GM18508 (cell line): ENCODE data around the gene GRIN1.

ENCODE experiments used
- ATAC-seq: cut with Tn5 transposase; IDR thresholded peaks from one replicate; pipeline ENCODE4 v1.9.1; 2021; ENCODE audit warnings: moderate number of reproducible peaks; ENCODE audit not compliant: insufficient read depth, unreplicated experiment

GRIN1 gene

DNA sequence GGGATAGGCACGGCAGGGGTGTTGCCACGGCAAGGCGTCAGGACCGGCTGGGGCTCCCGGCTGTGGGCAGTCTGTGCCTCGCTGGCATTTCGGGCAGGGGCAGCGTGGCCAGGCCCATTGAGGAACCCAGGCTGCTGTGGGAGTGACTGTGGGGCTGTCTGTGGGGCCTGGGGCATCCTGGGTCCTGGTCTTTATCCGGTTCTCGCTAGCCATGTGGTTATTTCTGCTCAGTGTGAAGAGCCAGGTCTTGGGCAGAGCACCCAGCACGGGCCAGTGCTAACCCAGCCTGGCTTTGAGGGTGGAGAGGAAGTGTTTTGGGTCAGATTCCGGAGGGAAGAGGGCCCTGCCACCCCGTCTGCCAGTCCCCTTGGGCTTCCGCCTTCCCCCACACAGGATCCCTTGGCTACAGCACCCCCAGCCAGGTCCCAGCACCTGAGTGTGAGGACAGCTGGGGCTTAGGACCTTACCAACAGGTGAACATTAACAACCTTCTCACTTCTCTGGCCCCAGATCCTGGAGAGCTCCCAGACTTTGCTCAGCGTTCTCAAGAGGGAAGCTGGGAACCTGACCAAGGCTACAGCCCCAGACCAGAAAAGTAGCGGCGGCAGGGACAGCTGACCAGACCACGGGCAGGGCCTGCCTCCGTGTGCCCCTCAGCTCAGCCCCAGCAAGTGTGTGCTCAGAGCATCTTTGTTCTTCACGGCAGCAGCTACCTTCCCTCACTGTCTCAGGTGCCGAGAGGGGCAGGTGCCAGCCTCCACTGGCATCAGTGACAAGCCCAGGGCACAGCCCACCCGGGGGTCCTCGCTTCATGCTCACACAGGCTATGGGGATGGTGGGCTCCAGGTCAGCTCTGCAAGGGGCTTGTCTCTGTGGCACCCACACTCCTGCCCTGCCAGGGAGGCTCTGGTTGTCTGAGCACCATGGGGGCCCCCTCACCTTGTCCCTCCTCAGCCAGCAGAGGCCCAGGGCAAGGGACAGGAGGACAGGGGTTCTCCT, 50.6 kb downstream of the GRIN1 start:
- ATAC-seq, result no peak

DNA sequence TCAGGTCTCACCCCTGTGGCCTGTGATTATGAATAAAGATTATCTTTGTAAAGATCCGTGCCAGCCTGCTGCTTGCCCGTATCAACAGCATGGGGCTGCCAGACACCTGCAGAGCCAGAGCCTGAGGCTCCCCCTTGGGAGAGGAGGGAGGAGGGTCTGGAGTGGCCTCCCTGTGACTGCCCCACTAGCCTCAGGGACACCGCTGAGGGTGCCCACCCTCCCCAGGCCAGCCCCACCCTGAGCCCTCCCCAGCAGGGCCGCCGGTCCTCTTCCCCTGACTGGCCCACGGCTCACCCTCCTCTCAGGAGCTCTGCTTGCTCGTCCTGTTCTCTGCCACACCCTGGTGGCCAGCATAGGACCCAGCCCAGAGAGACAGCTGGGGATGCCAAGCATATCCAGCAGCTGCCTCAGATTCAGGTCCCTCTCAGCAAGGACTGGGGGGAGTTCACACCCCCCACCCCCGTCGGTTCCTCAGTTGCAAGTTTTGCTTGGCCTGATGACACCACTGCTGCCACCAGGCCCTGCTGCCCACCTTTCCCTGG, 51.4 kb downstream of the GRIN1 start:
- ATAC-seq, result no peak

DNA sequence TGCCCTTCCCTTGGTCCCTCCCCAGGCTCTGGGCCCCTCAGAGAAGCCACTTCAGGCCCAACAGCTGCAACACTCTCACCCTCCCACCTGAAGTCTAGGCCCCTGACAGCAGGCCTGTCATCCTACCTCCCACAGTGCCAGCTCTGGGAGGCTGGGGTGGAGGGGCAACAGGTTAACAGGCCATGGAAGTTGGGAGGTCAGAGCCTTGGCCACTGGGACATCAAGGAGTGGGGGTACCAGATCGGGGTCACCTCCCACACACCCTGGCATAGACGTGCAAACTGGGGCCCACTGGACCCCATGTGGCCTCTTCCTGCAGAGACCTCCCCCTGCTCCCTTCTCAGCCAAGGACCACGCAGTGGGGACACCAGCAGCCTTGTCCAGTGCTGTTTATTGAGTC, 52.3 kb downstream of the GRIN1 start:
- ATAC-seq, result no peak

DNA sequence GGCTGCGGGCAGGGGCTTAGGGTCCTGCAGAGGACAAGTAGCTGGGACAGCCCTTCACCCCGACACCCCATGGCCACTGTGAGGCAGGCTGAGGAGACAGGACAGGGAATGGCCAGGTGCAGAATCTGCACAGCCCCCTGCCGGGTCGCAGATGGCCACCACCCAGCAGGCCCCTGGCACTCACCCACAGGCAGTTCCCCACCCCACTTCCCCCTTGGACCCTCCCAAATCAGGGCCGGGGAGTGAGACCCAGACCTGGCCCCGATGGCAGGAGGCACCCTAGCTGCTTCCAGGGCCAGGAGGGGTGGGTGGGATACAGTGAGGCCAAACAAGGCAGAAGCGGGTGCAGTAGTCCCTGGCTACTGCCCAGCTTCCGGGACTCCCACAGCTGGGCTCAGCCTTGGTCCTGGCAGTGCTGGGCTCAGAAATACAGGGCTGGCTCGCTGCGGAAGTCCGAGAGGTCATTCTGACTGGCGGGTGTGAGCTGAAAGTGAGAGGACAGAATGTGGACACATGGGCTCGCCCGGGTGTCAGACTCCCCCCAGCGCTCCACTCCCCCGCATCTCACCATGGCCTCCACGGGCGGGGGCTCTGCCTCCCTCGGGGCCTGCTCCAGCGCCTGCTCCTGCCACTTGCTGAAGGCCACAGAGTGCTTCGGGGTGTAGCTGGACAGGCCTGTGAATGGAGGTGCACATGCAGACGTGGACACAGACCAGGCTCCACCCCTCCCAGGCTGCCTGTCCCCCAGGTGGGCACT, 52.9 kb downstream of the GRIN1 start:
- no peak for ATAC-seq

DNA sequence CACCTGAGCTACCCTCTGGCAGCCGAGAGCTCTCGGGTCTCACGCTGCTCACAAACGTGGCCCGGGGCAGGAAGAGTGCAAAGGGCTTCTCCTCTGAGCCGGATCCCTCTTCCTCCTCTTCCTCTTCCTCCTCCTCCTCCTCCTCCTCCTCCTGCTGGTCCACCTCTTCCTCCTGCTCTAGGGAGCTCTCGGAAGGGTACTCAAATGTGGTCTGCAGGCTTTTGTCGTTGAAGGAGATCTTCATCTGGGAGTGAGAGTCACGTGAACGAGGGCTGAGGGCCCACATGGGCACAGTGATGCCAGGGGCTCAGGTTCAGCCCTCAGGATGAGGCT, 53.5 kb downstream of the GRIN1 start:
- ATAC-seq, result no peak

DNA sequence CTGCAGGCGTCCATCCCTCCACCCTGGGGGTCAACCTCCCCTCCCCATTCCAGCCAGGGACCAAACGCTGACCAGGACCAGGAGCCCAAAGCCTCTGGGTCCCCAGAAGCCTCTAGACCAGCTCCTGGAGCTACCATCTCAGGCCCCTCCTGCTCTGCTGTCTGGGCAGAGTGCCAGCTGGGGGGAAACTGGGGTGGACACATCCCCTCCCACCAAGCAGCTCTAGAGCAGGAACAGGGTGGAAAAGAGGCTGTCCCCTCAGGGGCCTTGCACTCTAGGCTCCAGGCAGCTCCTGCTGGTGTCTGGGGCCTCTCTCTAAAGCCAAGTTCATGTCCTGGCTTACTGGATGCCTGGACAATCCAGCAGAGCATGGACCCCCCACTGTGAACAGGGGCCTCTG, 53.9 kb downstream of the GRIN1 start:
- ATAC-seq, result no peak

DNA sequence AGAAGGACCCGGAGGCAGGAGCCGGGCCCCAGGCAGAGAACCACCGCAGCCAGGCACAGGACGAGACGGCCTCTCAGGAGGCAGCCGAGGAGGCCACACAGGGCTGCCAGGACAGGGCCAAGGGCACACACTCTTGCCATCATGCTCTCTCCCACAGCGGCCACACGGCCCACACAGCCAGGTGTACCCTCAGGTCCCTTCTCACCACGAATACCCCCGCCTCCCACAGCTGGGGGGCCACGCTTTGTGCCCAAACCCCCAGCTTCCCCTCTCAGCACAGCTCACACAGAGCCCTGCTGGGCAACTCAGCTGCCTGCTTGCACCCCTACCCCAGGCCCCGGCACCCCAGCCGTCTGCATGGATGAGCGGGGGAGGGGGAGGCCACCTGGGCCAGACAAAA, 54.8 kb downstream of the GRIN1 start:
- no peak for ATAC-seq

DNA sequence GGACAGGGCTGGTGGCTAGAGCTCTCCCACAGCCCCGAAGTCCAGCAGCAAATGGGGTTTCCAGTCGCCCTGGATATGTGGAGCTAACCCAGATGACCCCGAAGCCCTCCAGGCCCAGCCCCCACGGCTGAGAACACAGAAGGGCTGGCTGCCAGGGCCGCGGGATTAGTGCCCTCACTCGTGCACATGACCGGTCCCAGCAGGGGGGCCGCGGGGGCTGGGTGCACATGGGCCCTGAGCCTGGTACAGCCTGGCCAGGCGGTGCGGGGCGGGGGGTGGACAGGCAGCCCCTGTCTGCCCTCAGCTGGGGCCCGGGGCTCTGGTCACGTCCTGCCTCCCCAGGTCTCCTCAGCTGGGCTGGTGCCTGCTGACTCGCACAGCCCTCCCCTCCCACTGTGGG, 55.4 kb downstream of the GRIN1 start:
- no peak for ATAC-seq

DNA sequence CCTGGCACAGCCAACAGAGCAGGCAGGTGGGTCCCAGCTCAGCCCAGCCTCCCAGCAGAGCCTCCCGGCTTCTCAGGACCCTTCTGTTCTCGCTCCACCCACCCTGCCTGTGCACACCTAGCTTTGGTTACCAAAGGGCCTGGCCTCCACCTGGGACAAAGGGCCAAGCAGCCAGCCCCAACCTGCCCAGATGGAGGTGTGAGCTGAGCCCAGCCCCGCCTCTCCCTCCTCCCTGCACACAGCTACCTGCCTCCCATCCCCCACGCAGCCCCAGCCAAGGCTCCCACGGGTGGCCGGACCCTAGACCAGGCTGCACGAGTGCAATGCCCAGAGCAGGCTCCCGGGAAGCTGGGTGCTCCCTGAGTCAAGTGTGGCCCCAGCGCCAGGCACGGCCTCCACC, 56.0 kb downstream of the GRIN1 start:
- no peak for ATAC-seq

DNA sequence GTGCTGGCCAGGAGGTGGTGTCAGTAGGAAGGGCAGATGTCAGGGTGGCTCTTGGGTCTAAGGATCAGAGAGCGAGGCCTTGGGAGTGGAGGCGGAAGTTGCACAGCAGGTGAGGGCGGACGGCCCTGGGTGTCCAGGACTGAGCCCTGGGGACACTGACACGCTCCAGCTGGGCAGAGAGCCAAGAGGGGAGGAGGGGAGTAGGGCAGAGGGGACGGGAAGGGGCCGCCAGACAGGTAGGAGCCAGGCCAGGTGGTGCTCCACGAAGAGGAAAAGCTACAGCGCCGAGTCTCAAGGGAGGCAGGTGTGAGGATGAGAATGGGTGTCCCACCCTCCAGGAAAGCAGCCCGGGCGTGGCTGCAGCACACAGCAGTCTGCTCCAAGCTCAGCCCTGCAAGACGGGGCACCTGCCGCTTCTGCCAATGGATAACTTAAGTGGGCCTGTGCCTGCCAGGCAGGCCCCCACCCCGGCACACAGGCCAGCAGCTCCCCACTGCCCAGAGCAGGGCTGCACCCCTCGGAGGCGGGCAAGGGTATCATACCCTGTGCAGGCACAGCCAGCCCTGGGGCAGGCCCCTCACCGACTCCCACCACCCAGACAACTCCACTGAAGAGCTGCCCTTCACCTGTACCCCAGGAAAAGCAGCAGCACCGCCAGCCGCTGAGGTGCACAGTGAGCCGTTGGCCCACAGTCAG, 56.7 kb downstream of the GRIN1 start:
- no peak for ATAC-seq

DNA sequence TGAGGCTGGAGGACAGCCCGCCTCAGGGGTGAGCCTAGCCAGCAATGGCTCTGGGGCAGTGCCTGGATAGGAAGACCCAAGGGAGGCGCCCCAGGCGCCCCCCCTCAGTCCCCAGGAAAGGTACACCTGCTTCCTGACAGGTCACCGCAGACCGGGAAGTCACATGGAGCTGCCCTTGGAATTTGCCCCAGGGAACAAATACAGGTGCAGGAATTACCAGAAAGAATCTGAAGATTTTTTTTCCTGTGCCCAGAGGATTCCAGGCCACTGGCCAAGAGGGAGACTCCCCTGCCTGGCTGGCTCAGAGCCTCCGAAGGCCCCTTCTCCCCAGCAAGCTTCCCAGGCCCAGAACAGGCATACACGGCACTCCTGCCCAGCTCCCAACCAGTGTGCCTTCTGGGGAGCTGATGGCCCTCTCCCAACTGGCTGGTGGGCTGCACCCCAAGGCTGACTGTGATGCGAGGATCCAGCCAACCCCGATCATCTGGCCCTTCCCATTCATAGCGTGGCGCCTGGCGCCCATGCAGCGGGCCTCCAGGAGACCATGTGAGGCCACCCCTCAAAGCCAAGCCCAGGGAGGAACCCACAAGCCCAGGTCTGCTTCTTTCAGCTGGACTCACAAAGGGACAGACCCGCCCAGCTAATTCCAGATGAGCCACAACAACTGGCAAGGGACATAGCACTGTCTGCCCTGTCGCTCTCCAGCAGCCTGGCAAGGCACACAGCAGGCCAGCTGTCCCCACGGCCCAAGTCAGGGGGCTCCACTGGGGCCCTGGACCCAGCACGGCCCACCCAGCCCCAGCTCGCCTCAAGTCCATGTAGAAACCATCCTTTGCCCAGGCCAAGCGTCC, 59.3 kb downstream of the GRIN1 start:
- no peak for ATAC-seq

DNA sequence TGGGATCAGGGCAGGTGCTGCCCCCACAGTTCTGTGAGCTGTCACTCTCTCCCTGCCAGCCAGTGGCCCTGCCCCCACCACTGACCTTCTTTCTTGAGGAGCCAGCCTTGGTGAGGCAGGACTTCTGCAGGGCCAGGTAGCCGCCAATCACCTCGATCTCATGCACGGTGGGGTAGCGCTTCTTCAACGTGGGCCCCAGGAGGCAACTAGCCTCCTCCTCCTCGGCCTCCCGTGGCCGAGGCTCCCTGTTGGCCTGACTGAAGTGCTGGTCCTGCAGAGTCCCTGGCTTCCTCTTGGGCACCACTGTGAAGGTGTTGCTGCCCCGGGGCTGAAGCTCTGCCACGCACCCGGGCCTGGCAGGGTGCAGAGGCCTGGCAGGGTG, 59.9 kb downstream of the GRIN1 start:
- no peak for ATAC-seq

DNA sequence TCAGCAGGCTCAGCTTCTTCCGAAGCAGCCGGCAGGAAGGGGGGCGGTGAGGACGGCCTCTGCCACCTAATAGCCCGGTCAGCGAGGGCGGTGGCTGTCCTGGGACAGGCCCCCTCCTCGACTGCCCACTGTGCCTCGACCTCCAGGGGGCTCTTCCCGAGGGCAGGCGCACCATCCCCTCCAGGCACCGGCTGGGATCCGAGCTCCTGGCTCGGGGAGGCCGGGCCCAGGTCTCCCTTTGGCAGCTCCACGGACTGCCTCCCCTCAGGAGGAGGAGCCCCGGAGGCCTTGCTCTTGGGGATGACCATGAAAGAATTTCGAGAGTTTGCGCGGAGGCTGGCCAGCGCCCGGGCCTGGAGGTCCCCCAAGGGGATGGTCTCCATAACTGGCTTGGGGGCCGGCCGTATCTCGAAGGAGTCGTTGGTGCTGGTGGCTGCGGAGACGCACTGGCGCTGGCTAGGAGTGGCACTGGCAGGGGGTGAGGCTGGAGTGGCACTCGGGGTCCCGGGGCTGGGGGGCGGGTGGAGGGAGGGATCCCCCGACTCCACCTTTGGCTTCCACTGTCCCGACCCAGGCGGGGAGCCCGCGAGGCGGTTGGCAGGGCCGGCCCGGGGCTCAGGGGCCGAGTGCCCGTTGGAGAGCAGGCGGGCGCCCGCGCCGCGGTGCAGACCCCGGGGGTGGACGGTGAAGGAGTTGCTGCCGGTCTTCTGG, 60.6 kb downstream of the GRIN1 start:
- no peak for ATAC-seq

DNA sequence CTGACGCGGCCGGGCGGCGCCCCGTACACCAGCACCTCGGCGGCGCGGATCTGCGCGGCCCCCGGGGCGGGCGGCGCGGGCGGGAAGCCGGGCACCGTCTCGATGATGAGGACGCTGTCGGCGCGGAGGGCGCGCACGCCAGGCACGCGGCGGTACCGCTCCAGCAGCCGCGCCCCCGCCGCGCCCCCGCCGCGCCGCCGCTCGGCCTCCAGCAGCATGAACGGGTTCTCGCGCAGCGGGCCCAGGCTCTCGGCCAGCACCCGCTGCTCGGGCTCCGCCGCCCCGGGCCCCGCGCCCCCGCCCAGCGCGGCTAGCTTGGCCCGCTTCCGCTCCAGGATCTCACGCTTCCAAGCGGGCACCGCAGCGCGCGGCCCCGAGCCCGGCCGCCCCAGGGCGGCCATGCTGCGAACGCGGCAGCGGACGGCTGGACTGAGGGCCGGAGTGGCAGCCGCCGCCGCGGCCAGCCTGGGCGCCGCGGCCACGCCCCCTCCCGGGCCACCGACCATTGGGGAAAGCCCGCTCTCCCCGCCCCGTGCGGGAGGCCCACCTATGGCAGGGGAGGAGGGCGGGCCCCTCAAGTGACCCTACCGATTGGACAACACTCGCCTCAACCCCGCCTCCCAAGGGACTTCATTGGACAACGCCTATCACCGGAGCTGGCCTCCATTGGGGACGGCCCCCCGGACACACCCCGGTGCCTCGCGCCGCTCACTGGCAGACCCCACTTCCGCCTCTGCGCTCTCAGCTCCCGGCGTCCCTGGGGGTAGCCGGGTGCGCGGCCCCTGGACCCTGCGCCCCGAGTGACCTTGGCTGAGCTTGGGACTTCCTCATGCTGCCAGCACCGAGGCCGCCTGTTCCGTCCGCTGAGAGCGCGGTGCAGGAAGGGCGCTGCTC, 61.6 kb downstream of the GRIN1 start, which contains the start of gene TPRN:
Gene TPRN (minus strand): TSS at position 431 of the 894 bp plus-strand sequence. CDS start 30 bp downstream, at position 401.
- peak; percentile 69 for ATAC-seq

DNA sequence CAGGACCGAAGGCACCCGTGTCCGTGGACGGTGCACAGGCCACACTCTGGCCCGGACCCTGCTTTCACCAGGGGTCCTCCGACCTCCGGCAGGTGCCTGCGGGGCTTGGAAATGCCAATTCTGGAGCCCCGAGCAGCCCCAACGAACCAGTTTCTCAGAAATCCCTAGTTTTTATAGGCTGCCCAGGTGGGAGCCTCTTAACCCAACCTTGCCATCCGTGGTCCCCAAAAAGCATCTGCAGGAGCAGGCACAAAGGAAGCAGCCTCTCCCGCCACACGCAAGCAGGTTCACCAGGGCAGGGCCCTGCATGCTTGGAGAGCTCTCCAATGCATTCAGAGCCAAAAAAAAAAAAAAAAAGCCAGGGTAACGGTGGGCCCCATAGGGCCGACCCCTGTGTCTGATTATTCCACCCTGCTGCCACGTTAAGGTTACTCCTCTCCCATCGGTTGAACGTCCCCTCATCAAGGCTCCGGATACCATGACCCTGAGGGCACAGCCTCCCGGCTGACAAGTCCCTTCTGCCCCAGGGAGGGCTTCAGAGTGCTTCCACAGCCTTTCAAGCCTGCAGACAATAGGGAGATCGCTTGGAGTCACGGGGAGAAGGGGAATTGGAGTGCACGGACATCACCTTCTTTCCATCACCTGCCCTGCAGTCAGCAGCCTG, 62.4 kb downstream of the GRIN1 start:
- no peak for ATAC-seq

DNA sequence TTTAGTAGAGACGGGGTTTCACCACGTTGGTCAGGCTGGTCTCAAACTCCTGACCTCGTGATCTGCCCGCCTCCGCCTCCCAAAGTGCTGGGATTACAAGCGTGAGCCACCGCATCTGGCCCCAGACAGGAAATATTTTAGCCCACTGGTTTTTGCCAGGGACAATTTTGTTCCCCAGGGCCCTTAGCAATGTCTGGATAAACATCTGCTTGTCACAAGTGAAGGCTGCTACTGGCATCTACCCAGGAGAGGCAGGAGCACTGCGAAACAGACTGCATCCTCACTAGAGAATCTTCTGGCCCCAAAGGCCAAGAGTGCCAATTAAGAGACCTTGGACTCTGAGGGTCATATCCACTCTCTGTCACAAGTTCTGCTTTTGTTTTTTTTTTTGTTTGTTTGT, 64.0 kb downstream of the GRIN1 start:
- no peak for ATAC-seq

DNA sequence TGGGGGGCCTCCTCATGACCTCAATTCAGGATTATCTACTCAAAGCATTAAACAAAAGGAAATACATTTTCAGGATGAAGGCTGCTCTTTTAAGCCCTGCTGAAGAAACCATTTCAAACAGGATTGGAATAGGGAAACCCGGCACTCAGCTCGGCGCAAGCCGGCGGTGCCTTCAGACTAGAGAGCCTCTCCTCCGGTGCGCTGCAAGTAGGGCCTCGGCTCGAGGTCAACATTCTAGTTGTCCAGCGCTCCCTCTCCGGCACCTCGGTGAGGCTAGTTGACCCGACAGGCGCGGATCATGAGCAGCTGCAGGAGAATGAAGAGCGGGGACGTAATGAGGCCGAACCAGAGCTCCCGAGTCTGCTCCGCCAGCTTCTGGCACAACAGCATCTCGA, 65.8 kb downstream of the GRIN1 start:
- ATAC-seq, result no peak
